Testis (tissue), 2 donors: ENCODE data around the gene AMBP.

ENCODE experiments used
- CTCF ChIP-seq, 3 experiments: fragments of 450-650 bp in 2 of 3; fragments of 200-600 bp in 1 of 3; sonication (generic) in 1 of 3; IDR thresholded peaks; one replicate each; pipeline ENCODE4 v1.5.1; 2016 to 2019; ENCODE audit warnings: antibody characterized with exemption in 3 of 3, mild to moderate bottlenecking in 2 of 3, moderate library complexity in 1 of 3
- POLR2A ChIP-seq: fragments of 450-650 bp; IDR thresholded peaks from one replicate; pipeline ENCODE4 v1.6.1; 2017; ENCODE audit warnings: antibody characterized with exemption, mild to moderate bottlenecking, moderate library complexity

- TF ChIP-seq POLR2A = no peak
- no peak for TF ChIP-seq CTCF (IDR thresholded peaks at IDR 0.05)
Measured at GRCh38 chr9:114054191-114054690, 23.9 kb downstream of the AMBP start.
